Left lung (tissue), 10 donors: ENCODE results near the gene SHISA6. TPM values are rescaled to one million over a fixed set of nuclear protein-coding genes. Genes with fewer than 3 reads are reported as not detected.

ENCODE experiments used
- ATAC-seq: fragments of 200-7000 bp; cut with Tn5 transposase; one replicate; pipeline ENCODE4 v1.9.1; 2020; ENCODE audit warnings: moderate library complexity
- DNase-seq, 4 donors: peaks; one replicate each; pipeline ENCODE4 v3.0.0-alpha.2; 2013 to 2020
- H3K27ac ChIP-seq, 2 donors: fragments of 200-600 bp; sonication (generic) in 1 of 2; one replicate each; pipeline versions ENCODE4 v1.5.0 to v1.8.0; 2020 to 2021
- H3K27me3 ChIP-seq, 2 donors: fragments of 200-600 bp; sonication (generic) in 1 of 2; one replicate each; pipeline versions ENCODE4 v1.5.0 to v1.8.0; 2020 to 2021
- H3K36me3 ChIP-seq, 2 donors: fragments of 200-600 bp; sonication (generic) in 1 of 2; one replicate each; pipeline versions ENCODE4 v1.5.0 to v1.8.0; 2020 to 2021
- H3K4me1 ChIP-seq, 2 donors: fragments of 200-600 bp; one replicate each; pipeline ENCODE4 v1.8.0; 2021
- H3K4me3 ChIP-seq, 2 donors: fragments of 200-600 bp; sonication (generic) in 1 of 2; one replicate each; pipeline versions ENCODE4 v1.5.0 to v1.8.0; 2020 to 2021; ENCODE audit warnings: mild to moderate bottlenecking in 1 of 2
- H3K9me3 ChIP-seq, 2 donors: fragments of 200-600 bp; sonication (generic) in 1 of 2; one replicate each; pipeline versions ENCODE4 v1.5.0 to v1.8.0; 2020 to 2021
- CTCF ChIP-seq, 2 donors: fragments of 200-600 bp; sonication (generic) in 1 of 2; IDR thresholded peaks; one replicate each; pipeline versions ENCODE4 v1.5.0 to v1.8.0; 2021; ENCODE audit warnings: antibody characterized with exemption in 2 of 2
- intact Hi-C, 2 donors: fragments of 100-400 bp; cut with DNase I; formaldehyde crosslinking; loops; one replicate each; pipeline versions ENCODE4 v1.11.2 to v1.14.2; 2022
- polyA plus RNA-seq, 6 donors: library from polyadenylated mRNA; unstranded; fragments of 120-200 nt; gene quantifications; one replicate each; pipeline ENCODE4 v1.2.1, GENCODE V29; 2013; ENCODE audit not compliant: insufficient read length in 6 of 6
- total RNA-seq, 2 donors: library from RNA; stranded (reverse); fragmentation: NEBNext Ultra II Directional; extraction: Animal tissue kit (Norgen Biotek cat#: 25700); gene quantifications; one replicate each; pipeline ENCODE4 v1.2.1, GENCODE V29; 2021
- donor health status: DM: no; HTN: yes; CAD: no.
- donor health status: DM: no; HTN: no; CAD: no.

Gene SHISA6
- total and polyA plus RNA-seq, 8 donors: 0.06 to 0.38 (median 0.19) TPM; not detected in 1

- TF ChIP-seq CTCF (IDR thresholded peaks at IDR 0.05): no peak
- H3K9me3 ChIP-seq: no peaks in the 10 kb centered on the region
- intact Hi-C loops: no loop called here
- no peak overlapping the region for H3K4me3 ChIP-seq
- H3K36me3 ChIP-seq: no peaks in the 10 kb centered on the region
- ATAC-seq: no peak
- no peak for DNase-seq
- no peak overlapping the region for H3K27ac ChIP-seq
- H3K4me1 ChIP-seq: no peaks in the 10 kb centered on the region
- no peaks in the 10 kb centered on the region for H3K27me3 ChIP-seq
These were observed 49.8 kb downstream of the SHISA6 start for GRCh38 chr17:11290814-11291213.

GRCh38 chr17:11292491-11292890 is 51.5 kb downstream of the SHISA6 start:
- no peaks in the 10 kb centered on the region for H3K36me3 ChIP-seq
- TF ChIP-seq CTCF (IDR thresholded peaks at IDR 0.05): no peak
- no peaks in the 10 kb centered on the region for H3K9me3 ChIP-seq
- ATAC-seq (no peak), DNase-seq (no peak)
- H3K4me1 ChIP-seq: no peaks in the 10 kb centered on the region
- H3K27ac ChIP-seq: no peak overlapping the region
- no peak overlapping the region for H3K4me3 ChIP-seq
- no peaks in the 10 kb centered on the region for H3K27me3 ChIP-seq
- intact Hi-C loops: no loop called here

- Histone ChIP-seq H3K4me3 (no peak overlapping the region), H3K36me3 (no peaks in the 10 kb centered on the region), H3K4me1 (no peaks in the 10 kb centered on the region), H3K27ac (no peak overlapping the region), H3K9me3 (no peaks in the 10 kb centered on the region), H3K27me3 (no peaks in the 10 kb centered on the region)
- no peak for TF ChIP-seq CTCF (IDR thresholded peaks at IDR 0.05)
- ATAC-seq (no peak), DNase-seq (no peak)
- intact Hi-C loops: no loop called here
These were observed 52.5 kb downstream of the SHISA6 start for GRCh38 chr17:11293480-11293879.

GRCh38 chr17:11294826-11295225 is 53.8 kb downstream of the SHISA6 start:
- Histone ChIP-seq H3K36me3 (no peaks in the 10 kb centered on the region), H3K27ac (no peak overlapping the region), H3K9me3 (no peaks in the 10 kb centered on the region), H3K27me3 (no peaks in the 10 kb centered on the region), H3K4me3 (no peak overlapping the region), H3K4me1 (no peaks in the 10 kb centered on the region)
- TF ChIP-seq CTCF (IDR thresholded peaks at IDR 0.05): no peak
- DNase-seq (no peak), ATAC-seq (no peak)
- intact Hi-C loops: no loop called here

GRCh38 chr17:11296994-11297393 is 56.0 kb downstream of the SHISA6 start:
- DNase-seq (peak in 1 of 4 donors; percentile 4), ATAC-seq (peak; percentile 79)
- intact Hi-C loops: no loop called here
- no peaks in the 10 kb centered on the region for H3K27me3 ChIP-seq
- H3K4me1 ChIP-seq: no peaks in the 10 kb centered on the region
- TF ChIP-seq CTCF (IDR thresholded peaks at IDR 0.05): peak; percentile 30 to 33
- no peak overlapping the region for H3K27ac ChIP-seq
- H3K36me3 ChIP-seq: no peaks in the 10 kb centered on the region
- H3K9me3 ChIP-seq: no peaks in the 10 kb centered on the region
- no peak overlapping the region for H3K4me3 ChIP-seq
